A673 (cell line): ENCODE results near the gene MYLIP. TPM values are rescaled to one million over a fixed set of nuclear protein-coding genes. Genes with fewer than 3 reads are reported as not detected.

Experiments
- BruUV-seq: library from RNA; stranded (reverse); fragments of 400-500 nt; replicated peaks from 2 replicates; lab custom pipeline; 2021; lab: Mats Ljungman, UMichigan
- CTCF ChIA-PET: fragments of 300-600 bp; sonication (Branson Sonifier 250); formaldehyde crosslinking; loops from one replicate; lab custom pipeline; 2022; ENCODE audit warnings: antibody characterized with exemption; lab: Charles Lee
- POLR2A ChIA-PET: fragments of 300-600 bp; sonication (Branson Sonifier 250); formaldehyde crosslinking; loops from one replicate; lab custom pipeline; 2022; ENCODE audit warnings: antibody characterized with exemption; ENCODE audit not compliant: low non-redundant PET; lab: Charles Lee
- DNase-seq: peaks from one replicate; pipeline ENCODE4 v3.0.0-alpha.2; 2015; ENCODE audit warnings: low spot score
- H3K27ac ChIP-seq: fragments of 200-600 bp; sonication (generic); 2 replicates; pipeline ENCODE4 v1.5.1; 2016; ENCODE audit warnings: mixed run types, low read depth, mild to moderate bottlenecking, mixed read lengths, antibody characterized with exemption, low read length; ENCODE audit not compliant: poor library complexity, severe bottlenecking
- H3K27me3 ChIP-seq: fragments of 200-600 bp; sonication (generic); replicated peaks from 2 replicates; pipeline ENCODE4 v1.6.1; 2017; ENCODE audit warnings: mixed run types, low read depth, mild to moderate bottlenecking, mixed read lengths, antibody characterized with exemption, low read length; ENCODE audit not compliant: insufficient read depth, poor library complexity
- H3K36me3 ChIP-seq: fragments of 200-600 bp; sonication (generic); 2 replicates; pipeline ENCODE4 v1.6.1; 2016; ENCODE audit warnings: mixed run types, mild to moderate bottlenecking, mixed read lengths, antibody characterized with exemption, low read length; ENCODE audit not compliant: insufficient read depth, poor library complexity, severe bottlenecking
- H3K4me1 ChIP-seq: fragments of 200-600 bp; sonication (generic); 2 replicates; pipeline ENCODE4 v1.6.1; 2017; ENCODE audit warnings: mixed run types, mild to moderate bottlenecking, mixed read lengths, antibody characterized with exemption, low read length; ENCODE audit not compliant: insufficient read depth, poor library complexity, severe bottlenecking
- H3K4me3 ChIP-seq: fragments of 200-600 bp; sonication (generic); 2 replicates; pipeline ENCODE4 v1.5.1; 2016; ENCODE audit warnings: low read depth, mixed run types, mild to moderate bottlenecking, mixed read lengths, low read length; ENCODE audit not compliant: poor library complexity, severe bottlenecking
- H3K9me3 ChIP-seq: fragments of 200-600 bp; sonication (generic); 2 replicates; pipeline ENCODE4 v1.6.1; 2016; ENCODE audit warnings: mixed run types, low read depth, mild to moderate bottlenecking, mixed read lengths, antibody characterized with exemption, low read length; ENCODE audit not compliant: poor library complexity, severe bottlenecking
- EZH2 ChIP-seq: fragments of 200-600 bp; sonication (generic); IDR thresholded peaks from 2 replicates; pipeline ENCODE4 v1.6.1; 2017; ENCODE audit warnings: borderline replicate concordance, low read depth, mild to moderate bottlenecking, mixed read lengths, antibody characterized with exemption, low read length; ENCODE audit not compliant: poor library complexity, severe bottlenecking
- intact Hi-C: fragments of 100-400 bp; cut with micrococcal nuclease; formaldehyde crosslinking; loops from one replicate; pipeline ENCODE4 v1.10.0; 2022; ENCODE audit not compliant: unreplicated experiment
- total RNA-seq: library from RNA; stranded (reverse); gene quantifications from 2 replicates; pipeline ENCODE4 v1.2.3, GENCODE V29; 2021
- TF ChIP-seq, protein P1 (sequence below): fragments of 300-800, 200-600 bp; sonication (generic); conservative IDR thresholded peaks from 2 replicates; pipeline ENCODE4 v1.5.1; 2017; ENCODE audit warnings: low read depth, mild to moderate bottlenecking, antibody characterized with exemption, low read length, moderate library complexity, mixed read lengths

The MYLIP gene
- total RNA-seq, 1 experiment from 2014 or later = 22.4 TPM

GRCh38 chr6:16187176-16187575, 58.3 kb downstream of the MYLIP start:
- intact Hi-C loops = no loop called here
- Histone ChIP-seq H3K36me3 (no peaks in the 10 kb centered on the region), H3K9me3 (no peaks in the 10 kb centered on the region), H3K4me1 (no peaks in the 10 kb centered on the region), H3K4me3 (no peak overlapping the region), H3K27me3 (peaks cover 4% of the 10 kb centered on the region), H3K27ac (no peak overlapping the region)
- CTCF ChIA-PET = no interaction called here
- POLR2A ChIA-PET = no interaction called here
- TF ChIP-seq EZH2 = no peak
- TF ChIP-seq, protein P1, sequence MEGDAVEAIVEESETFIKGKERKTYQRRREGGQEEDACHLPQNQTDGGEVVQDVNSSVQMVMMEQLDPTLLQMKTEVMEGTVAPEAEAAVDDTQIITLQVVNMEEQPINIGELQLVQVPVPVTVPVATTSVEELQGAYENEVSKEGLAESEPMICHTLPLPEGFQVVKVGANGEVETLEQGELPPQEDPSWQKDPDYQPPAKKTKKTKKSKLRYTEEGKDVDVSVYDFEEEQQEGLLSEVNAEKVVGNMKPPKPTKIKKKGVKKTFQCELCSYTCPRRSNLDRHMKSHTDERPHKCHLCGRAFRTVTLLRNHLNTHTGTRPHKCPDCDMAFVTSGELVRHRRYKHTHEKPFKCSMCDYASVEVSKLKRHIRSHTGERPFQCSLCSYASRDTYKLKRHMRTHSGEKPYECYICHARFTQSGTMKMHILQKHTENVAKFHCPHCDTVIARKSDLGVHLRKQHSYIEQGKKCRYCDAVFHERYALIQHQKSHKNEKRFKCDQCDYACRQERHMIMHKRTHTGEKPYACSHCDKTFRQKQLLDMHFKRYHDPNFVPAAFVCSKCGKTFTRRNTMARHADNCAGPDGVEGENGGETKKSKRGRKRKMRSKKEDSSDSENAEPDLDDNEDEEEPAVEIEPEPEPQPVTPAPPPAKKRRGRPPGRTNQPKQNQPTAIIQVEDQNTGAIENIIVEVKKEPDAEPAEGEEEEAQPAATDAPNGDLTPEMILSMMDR = no peak
- DNase-seq = no peak
- no TSS peak for BruUV-seq

DNA sequence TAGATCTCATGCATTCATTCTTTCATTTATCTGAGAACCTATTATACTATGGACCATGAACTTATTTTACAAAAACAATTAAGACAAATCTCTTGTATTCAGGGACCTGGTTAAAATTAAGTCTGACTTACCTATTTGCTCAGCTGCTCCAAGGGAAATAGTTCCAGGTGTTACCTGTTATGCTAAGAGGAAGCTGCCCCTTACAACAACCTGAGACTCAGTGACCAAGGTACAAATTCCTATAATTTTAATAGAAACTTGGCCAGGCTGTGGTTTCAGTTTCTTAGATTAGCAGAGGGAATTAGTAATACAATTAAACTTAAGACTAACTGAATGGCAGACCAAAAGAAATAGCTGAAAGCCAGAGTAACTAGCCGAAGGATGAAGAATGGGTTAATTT, 61.3 kb downstream of the MYLIP start:
- H3K4me3 ChIP-seq = no peak overlapping the region
- ChIA-PET CTCF (no interaction called here), POLR2A (no interaction called here)
- no peak for DNase-seq
- H3K36me3 ChIP-seq = no peaks in the 10 kb centered on the region
- H3K4me1 ChIP-seq = no peaks in the 10 kb centered on the region
- no peak overlapping the region for H3K27ac ChIP-seq
- intact Hi-C loops = no loop called here
- H3K9me3 ChIP-seq = no peaks in the 10 kb centered on the region
- no peak for TF ChIP-seq EZH2
- TF ChIP-seq, protein P1 = no peak
- no TSS peak for BruUV-seq
- peaks cover 4% of the 10 kb centered on the region for H3K27me3 ChIP-seq

DNA sequence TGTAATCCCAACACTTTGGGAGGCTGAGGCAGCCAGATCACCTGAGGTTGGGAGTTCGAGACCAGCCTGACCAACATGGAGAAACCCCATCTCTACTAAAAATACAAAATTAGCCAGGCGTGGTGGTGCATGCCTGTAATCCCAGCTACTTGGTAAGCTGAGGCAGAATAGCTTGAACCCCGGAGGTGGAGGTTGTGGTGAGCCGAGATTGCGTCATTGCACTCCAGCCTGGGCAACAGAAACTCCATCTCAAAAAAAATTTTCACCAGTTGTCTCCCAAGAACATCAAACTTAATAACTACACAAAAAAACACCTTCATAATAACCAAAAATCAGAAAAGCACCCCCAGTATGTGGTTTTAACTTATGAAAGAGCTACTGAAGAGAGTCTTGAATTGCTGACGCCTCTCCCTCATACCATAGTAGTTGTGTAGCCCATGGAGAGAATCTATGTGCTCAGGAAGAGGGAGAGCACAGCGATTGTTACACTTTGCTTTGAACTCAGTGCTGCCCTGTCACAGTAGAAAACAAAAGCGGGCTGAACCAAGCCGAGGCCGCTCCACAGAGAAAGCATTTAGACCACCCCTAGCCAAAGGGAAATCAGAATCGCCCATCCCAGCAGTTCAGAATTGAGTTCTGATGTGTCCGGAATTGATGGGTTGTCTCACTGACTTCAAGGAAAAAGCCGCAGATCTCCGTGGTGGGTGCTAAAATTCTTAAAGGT, 67.5 kb downstream of the MYLIP start:
- H3K9me3 ChIP-seq = no peaks in the 10 kb centered on the region
- no TSS peak for BruUV-seq
- intact Hi-C loops = no loop called here
- no peak for DNase-seq
- H3K27me3 ChIP-seq = no peaks in the 10 kb centered on the region
- CTCF ChIA-PET = interaction anchor here (0.6 kb wide), 1 partner anchor 13 kb away, joined by 4 read pairs; no protein-coding TSS in a partner anchor
- POLR2A ChIA-PET = no interaction called here
- no peaks in the 10 kb centered on the region for H3K36me3 ChIP-seq
- H3K4me3 ChIP-seq = no peak overlapping the region
- TF ChIP-seq, protein P1 = no peak
- TF ChIP-seq EZH2 = no peak
- H3K4me1 ChIP-seq = peaks cover 6% of the 10 kb centered on the region
- no peak overlapping the region for H3K27ac ChIP-seq
